Transverse colon (tissue), 4 donors: ENCODE measurements around the gene TMEM201. TPM values are rescaled to one million over a fixed set of nuclear protein-coding genes. Genes with fewer than 3 reads are reported as not detected.

Experiments used
- DNase-seq: peaks from one replicate; pipeline ENCODE4 v3.0.0-alpha.2; 2019
- H3K27ac ChIP-seq, 4 donors: fragments of 200-600 bp; sonication (generic); 2 replicates each; pipeline ENCODE4 v1.5.1; 2016 to 2018; ENCODE audit warnings: inconsistent platforms in 4 of 4
- H3K27me3 ChIP-seq: fragments of 200-600 bp; sonication (generic); 2 replicates; pipeline ENCODE4 v1.5.1; 2017; ENCODE audit warnings: inconsistent platforms
- H3K36me3 ChIP-seq, 4 donors: fragments of 200-600 bp; sonication (generic); 2 replicates each; pipeline ENCODE4 v1.5.1; 2017 to 2019; ENCODE audit warnings: inconsistent platforms in 4 of 4
- H3K4me1 ChIP-seq, 4 donors: fragments of 200-600 bp; sonication (generic); 2 replicates each; pipeline ENCODE4 v1.5.1; 2017 to 2020; ENCODE audit warnings: inconsistent platforms in 4 of 4
- H3K4me3 ChIP-seq, 4 donors: fragments of 200-600 bp; sonication (generic); 1 replicate in 1 of 4; 2 replicates in 3 of 4; pipeline versions ENCODE4 v1.5.1 to v1.6.1; 2017 to 2019; ENCODE audit warnings: inconsistent platforms in 4 of 4
- H3K9me3 ChIP-seq, 2 donors: fragments of 200-600 bp; sonication (generic); 2 replicates each; pipeline ENCODE4 v1.5.1; 2017 to 2019; ENCODE audit warnings: inconsistent platforms in 2 of 2
- CTCF ChIP-seq, 5 experiments: fragments of 200-600 bp in 3 of 5; fragments of 450-650 bp in 2 of 5; sonication (generic) in 3 of 5; IDR thresholded peaks; 1 replicate in 2 of 5; 2 replicates in 3 of 5; pipeline ENCODE4 v1.5.1; 2016 to 2017; ENCODE audit warnings: antibody characterized with exemption in 5 of 5, inconsistent platforms in 3 of 5, mild to moderate bottlenecking in 2 of 5, moderate library complexity in 1 of 5
- EP300 ChIP-seq: sonication (generic); formaldehyde crosslinking; IDR thresholded peaks from one replicate; pipeline ENCODE4 v1.6.1; 2017; ENCODE audit warnings: antibody characterized with exemption, low read depth
- POLR2A ChIP-seq: fragments of 450-650 bp; IDR thresholded peaks from one replicate; pipeline ENCODE4 v1.6.1; 2016; ENCODE audit warnings: antibody characterized with exemption, mild to moderate bottlenecking, moderate library complexity
- POLR2AphosphoS5 ChIP-seq, 3 donors: sonication (generic); formaldehyde crosslinking; IDR thresholded peaks; one replicate each; pipeline ENCODE4 v1.6.1; 2016; ENCODE audit warnings: antibody characterized with exemption in 3 of 3
- WGBS, 2 donors: methylation state at CpG; one replicate each; pipeline ENCODE4 v1.1.5; 2018; ENCODE audit warnings: low coverage in 1 of 2; 5-methylcytosine and 5-hydroxymethylcytosine counted together
- in situ Hi-C, 4 donors: fragments of 200-750 bp; cut with MboI; loops; one replicate each; pipeline versions ENCODE4 v1.15.0 to v1.15.1; 2017; ENCODE audit warnings: low sequenced_read_pairs in 3 of 4, low pct_ligation_motif_present in 1 of 4, low pct_unique_long_range_greater_than_20kb in 1 of 4
- intact Hi-C: fragments of 100-400 bp; cut with DNase I; formaldehyde crosslinking; loops from one replicate; pipeline ENCODE4 v1.15.1; 2023; ENCODE audit warnings: low total_unique reads
- total RNA-seq, 4 donors: library from RNA; depleted of rRNA; stranded (reverse); fragments of >200 nt; gene quantifications; one replicate each; pipeline ENCODE4 v1.1.0, GENCODE V29; 2016

The TMEM201 gene
- total RNA-seq, 4 donors from 2014 or later, result 2.6 to 19.7 (median 6.0) TPM

DNA sequence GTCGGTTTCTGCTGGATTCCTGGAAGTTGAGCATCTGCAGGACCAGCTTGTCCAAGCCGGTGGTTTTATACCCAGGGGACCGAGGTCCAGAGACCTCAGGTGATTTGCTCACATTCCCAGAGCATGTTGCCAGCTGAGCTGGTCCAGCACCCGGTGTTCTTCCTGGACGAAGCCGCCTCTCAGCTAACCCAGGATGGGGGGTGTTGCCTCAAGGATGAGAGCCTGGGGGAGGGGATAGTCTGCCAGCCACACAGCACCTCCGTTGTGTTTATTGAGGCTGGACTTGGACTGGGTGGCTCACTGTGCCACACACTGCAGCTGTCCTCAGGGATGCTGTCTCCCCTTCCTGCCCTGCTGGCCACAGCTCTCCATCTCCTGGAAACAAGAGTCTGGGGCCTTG lies 1.5 kb downstream of the TMEM201 start:
- 48% methylated on average over 7 of the region's 7 CpGs; no CpG with 5 or more reads in 1 of the 2 donors for WGBS, 2 donors
- in situ Hi-C loops (no loop called here), intact Hi-C loops (no loop called here)
- no peaks in the 10 kb centered on the region for H3K9me3 ChIP-seq
- H3K4me3 ChIP-seq, result no peak overlapping the region
- no peaks in the 10 kb centered on the region for H3K27me3 ChIP-seq
- no peak overlapping the region for H3K27ac ChIP-seq
- H3K36me3 ChIP-seq, result no peaks in the 10 kb centered on the region
- peaks cover 8 to 29% (median 25%) of the 10 kb centered on the region in 4 donors for H3K4me1 ChIP-seq
- no peak for TF ChIP-seq POLR2AphosphoS5 (IDR thresholded peaks at IDR 0.05)
- no peak for TF ChIP-seq CTCF (IDR thresholded peaks at IDR 0.05)
- no peak for TF ChIP-seq EP300
- no peak for TF ChIP-seq POLR2A
- no peak for DNase-seq

GRCh38 chr1:9590945-9591668 lies 2.4 kb downstream of the TMEM201 start:
- H3K27ac ChIP-seq, result no peak overlapping the region
- no peak for DNase-seq
- no peaks in the 10 kb centered on the region for H3K27me3 ChIP-seq
- H3K36me3 ChIP-seq, result no peaks in the 10 kb centered on the region
- H3K4me1 ChIP-seq, result peaks cover 8 to 32% (median 25%) of the 10 kb centered on the region in 4 donors
- no peaks in the 10 kb centered on the region for H3K9me3 ChIP-seq
- in situ Hi-C loops (no loop called here), intact Hi-C loops (no loop called here)
- no peak overlapping the region for H3K4me3 ChIP-seq
- 86% methylated on average over 18 of the region's 19 CpGs; no CpG with 5 or more reads in 1 of the 2 donors for WGBS, 2 donors
- TF ChIP-seq POLR2AphosphoS5 (IDR thresholded peaks at IDR 0.05), result no peak
- no peak for TF ChIP-seq EP300
- TF ChIP-seq POLR2A, result no peak
- TF ChIP-seq CTCF (IDR thresholded peaks at IDR 0.05), result no peak

GRCh38 chr1:9591669-9592509 lies 3.2 kb downstream of the TMEM201 start:
- Histone ChIP-seq H3K27ac (no peak overlapping the region), H3K36me3 (no peaks in the 10 kb centered on the region), H3K9me3 (no peaks in the 10 kb centered on the region), H3K4me1 (peaks cover 8 to 32% (median 25%) of the 10 kb centered on the region in 4 donors), H3K27me3 (no peaks in the 10 kb centered on the region), H3K4me3 (no peak overlapping the region)
- intact Hi-C loops, result no loop called here
- in situ Hi-C loops, result no loop called here
- DNase-seq, result no peak
- TF ChIP-seq CTCF (IDR thresholded peaks at IDR 0.05) (no peak), EP300 (no peak), POLR2A (no peak), POLR2AphosphoS5 (IDR thresholded peaks at IDR 0.05) (no peak)
- WGBS, 2 donors, result 80 to 88% methylated on average over 1 to 22 of the region's 22 CpGs

DNA sequence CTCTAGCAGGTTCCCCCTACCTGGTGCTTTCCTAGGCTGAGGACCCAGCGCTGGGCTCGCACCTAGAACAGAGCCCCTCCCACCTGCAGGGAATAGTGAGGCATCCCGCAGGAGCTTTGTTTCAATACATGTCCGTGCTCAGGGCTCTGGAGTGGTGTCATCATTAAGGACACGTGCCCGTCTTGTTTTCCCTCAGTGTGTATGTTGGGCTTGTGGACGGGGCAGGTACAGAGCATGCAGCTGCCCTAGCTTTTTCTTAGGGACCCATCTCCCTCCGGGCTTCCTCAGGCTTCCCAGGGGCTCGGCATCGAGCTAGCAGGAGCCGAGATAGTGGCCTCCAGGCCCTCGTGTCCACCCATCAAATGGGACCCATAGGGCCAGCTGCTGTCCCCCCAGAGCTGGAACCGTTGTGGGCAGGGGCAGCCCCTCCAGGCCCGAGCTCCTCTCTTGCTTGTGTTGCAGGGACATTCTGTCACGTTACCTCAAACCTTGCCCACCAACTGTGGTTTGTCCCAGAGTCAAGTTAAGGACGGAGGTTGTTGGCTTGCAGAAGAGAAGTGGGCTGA lies 3.9 kb downstream of the TMEM201 start:
- Histone ChIP-seq H3K4me3 (no peak overlapping the region), H3K4me1 (peaks cover 8 to 32% (median 25%) of the 10 kb centered on the region in 4 donors), H3K9me3 (no peaks in the 10 kb centered on the region), H3K36me3 (no peaks in the 10 kb centered on the region), H3K27me3 (no peaks in the 10 kb centered on the region), H3K27ac (no peak overlapping the region)
- DNase-seq, result no peak
- in situ Hi-C loops, result no loop called here
- TF ChIP-seq POLR2A (no peak), CTCF (IDR thresholded peaks at IDR 0.05) (no peak), POLR2AphosphoS5 (IDR thresholded peaks at IDR 0.05) (no peak), EP300 (no peak)
- intact Hi-C loops, result no loop called here
- 82% methylated on average over 16 of the region's 16 CpGs; no CpG with 5 or more reads in 1 of the 2 donors for WGBS, 2 donors
